GM10266 (cell line): ENCODE results near the gene RFX3.

Source experiments
- DNase-seq: peaks from one replicate; pipeline ENCODE4 v3.0.0; 2012; ENCODE audit errors: extremely low spot score
- TF ChIP-seq, protein P1 (sequence below): IDR thresholded peaks from 2 replicates; pipeline ENCODE4 v1.5.1; 2012; ENCODE audit warnings: mild to moderate bottlenecking, low read depth; ENCODE audit not compliant: control insufficient read depth, insufficient read depth; ENCODE audit errors: missing control alignments

Gene RFX3

DNA sequence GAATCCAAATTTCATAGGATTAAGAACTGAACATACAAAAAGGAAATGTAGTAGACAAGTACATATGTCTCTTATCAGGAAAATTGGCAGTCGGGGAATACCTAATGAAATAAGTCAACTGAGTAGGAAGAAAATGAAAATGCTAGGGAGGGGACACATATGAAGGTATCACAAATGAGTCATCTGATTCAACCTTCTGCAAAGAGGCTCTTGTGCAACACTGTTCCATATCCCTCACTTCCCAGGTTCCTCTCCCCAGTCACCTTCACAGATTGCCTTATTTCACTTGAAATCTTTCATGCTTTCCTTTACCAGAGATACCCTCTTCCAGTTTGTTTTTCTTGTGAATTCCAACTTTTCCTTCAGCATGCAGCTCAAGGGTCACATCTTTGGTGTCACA, 139.0 kb downstream of the RFX3 start:
- TF ChIP-seq, protein P1, sequence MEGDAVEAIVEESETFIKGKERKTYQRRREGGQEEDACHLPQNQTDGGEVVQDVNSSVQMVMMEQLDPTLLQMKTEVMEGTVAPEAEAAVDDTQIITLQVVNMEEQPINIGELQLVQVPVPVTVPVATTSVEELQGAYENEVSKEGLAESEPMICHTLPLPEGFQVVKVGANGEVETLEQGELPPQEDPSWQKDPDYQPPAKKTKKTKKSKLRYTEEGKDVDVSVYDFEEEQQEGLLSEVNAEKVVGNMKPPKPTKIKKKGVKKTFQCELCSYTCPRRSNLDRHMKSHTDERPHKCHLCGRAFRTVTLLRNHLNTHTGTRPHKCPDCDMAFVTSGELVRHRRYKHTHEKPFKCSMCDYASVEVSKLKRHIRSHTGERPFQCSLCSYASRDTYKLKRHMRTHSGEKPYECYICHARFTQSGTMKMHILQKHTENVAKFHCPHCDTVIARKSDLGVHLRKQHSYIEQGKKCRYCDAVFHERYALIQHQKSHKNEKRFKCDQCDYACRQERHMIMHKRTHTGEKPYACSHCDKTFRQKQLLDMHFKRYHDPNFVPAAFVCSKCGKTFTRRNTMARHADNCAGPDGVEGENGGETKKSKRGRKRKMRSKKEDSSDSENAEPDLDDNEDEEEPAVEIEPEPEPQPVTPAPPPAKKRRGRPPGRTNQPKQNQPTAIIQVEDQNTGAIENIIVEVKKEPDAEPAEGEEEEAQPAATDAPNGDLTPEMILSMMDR, result no peak
- DNase-seq, result no peak

DNA sequence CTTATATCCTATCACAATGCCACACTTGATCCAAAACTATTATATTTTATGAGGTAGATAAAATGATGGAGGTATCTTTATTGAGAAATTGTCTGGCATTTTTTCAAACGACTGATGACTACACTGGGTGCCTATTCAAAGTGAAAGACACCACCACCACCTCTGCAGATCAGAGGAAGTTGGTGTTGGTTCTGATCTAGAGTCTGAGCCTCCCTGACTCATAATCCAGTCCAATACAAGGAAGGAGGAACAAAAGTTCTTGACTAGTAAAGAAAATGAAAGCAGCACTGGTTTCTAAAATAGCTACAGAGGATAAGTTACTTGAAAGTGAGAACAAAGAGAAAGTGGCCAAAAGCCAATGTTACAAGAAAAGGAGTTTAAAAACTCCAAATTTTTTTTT, 139.9 kb downstream of the RFX3 start:
- DNase-seq, result peak; percentile 22
- TF ChIP-seq, protein P1, result no peak

GRCh38 chr9:3371842-3372241, 154.0 kb downstream of the RFX3 start:
- TF ChIP-seq, protein P1, result no peak
- DNase-seq, result no peak

DNA sequence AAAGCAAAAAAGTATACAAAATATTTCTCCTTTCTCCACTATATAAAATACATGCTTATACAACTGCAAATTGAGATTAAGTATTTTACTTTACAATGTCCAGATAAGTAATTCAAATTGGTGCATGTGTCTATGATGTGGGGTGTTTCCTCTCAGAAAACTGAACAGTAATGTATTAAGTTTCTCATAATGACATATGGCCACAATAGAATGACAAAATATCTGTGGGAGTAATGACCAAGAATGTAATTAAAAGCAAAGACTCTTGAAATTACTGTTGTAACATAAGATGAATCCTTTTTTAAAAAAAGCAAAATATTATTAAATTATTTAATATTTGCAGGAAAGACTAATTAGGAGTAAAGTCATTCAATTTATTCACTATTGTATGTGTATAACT, 155.1 kb downstream of the RFX3 start:
- no peak for DNase-seq
- TF ChIP-seq, protein P1, result no peak

GRCh38 chr9:3367185-3367584, 158.6 kb downstream of the RFX3 start:
- DNase-seq, result no peak

GRCh38 chr9:3361689-3362392, 164.0 kb downstream of the RFX3 start:
- TF ChIP-seq, protein P1, result no peak

More at GRCh38 chr9:3367185-3367584, 158.6 kb downstream of the RFX3 start:
- TF ChIP-seq, protein P1, result no peak

DNA sequence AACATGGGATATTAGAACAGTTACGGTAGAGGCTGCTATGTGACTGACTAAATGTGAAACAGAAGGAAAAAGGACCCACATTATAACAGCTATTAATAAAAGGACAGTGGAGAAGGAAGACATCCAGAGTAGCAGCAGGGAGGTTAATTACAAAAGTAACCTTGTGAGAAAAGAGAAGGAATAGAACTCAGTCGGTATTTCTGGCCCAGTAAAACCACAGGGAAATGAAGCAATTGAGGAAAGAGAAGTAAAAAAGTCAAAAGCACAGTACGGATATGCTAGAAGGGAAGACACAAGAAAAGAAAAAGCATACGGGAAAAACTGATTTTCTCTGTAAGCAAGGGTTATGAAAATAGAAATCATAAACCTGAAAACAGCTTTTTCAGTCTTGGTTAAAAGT, 164.7 kb downstream of the RFX3 start:
- DNase-seq, result no peak
- TF ChIP-seq, protein P1, result no peak

More at GRCh38 chr9:3361689-3362392, 164.0 kb downstream of the RFX3 start:
- DNase-seq, result no peak
